CD4-positive, alpha-beta T cell treated with Interleukin-21 for 1 hour (primary cell): ENCODE results near the gene AURKAIP1.
"Not testable (repeated sequence)": the region's sequence is repeated elsewhere in the genome, so short reads cannot be mapped to it uniquely, and the experiment has no call there.

ENCODE experiments used
- DNase-seq: peaks from one replicate; pipeline ENCODE4 v3.0.0-alpha.2; 2020

The AURKAIP1 gene

GRCh38 chr1:1385339-1385738 is 10.3 kb upstream of the AURKAIP1 start:
- DNase-seq = not testable (repeated sequence)

GRCh38 chr1:1381294-1381693 is 6.3 kb upstream of the AURKAIP1 start:
- no peak for DNase-seq

DNA sequence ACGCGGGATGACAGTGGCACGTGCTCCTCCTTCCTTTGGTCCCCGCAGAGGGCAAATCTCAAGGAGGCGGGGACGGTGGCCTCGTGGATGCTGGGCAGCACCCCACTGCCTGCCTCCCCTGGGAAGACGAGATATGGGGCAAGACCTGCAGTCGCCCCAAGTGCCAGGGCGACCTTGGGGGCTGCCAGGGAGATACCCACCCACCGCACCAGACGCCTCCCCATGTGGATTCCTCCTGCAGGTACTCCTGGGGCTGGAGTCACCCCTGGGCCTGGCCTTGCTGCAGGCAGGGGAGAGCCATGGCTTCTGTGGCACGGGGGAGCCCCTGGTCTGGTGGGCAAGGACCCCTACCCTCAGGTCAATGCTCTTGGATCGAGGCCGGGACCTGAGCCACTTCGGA is 5.9 kb upstream of the AURKAIP1 start:
- DNase-seq = no peak

DNA sequence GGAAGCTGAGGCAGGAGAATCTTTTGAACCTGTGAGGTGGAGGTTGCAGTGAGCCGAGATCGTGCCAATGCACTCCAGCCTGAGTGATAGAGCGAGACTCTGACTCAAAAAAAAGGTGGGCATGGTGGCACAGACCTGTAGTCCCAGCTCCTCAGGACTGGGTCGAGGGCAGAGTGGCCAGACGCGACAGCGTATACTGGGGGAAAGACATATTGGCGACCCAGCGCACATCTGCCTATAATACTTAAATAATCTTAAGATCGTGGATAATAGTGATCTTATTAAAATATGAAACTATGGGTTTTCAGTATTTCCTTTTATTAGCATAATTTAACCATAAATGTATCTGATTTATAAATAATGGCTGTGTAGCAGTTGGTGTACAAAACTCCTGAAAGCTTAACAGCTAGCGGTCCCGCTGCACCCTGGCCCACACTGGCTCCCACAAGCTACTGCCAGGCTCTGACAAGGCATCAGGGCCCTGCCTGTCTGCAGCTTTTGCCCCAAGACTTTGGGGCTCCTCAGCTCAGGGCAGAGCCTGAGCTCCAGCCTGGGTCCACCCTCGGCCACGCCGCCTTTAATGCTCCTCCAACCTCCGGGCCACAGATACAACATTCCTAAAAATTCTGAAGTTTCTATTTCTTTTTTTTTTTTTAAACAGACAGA is 2.7 kb upstream of the AURKAIP1 start:
- DNase-seq = no peak

DNA sequence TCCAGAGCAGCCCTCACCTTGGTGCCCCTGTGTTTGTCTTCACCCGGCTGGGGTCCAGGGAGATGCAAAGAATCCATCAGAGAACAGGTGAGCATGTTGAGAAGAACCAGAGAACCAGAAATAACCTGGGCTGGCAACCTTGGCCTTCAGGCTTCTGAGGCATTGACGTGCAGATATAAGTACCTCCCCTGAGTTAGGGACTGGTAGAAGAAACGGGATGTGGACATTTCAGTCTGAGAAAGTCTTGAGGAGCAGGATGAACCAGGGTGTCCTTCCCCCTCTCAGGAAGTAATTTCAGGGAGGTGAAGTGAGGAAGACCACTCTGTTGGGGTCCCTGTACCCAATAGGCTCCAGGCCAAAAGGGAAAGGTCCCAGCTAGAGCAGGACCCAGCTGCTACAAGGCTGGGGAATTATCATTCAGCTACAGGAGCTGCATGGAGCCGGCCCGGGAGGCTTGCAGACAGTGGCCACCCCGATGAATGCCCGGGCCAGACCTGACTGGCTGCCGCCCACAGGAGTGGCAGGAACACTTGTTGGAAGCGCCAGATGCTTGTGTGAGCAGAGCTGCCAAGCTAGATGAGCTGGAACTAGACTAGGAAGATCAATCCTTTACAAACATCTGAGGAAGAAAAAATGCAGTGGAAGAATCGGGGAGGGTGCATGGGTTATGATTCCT is 1.7 kb upstream of the AURKAIP1 start:
- DNase-seq = no peak

- DNase-seq = no peak
Measured at GRCh38 chr1:1374589-1374928, 448 bp downstream of the AURKAIP1 start.

DNA sequence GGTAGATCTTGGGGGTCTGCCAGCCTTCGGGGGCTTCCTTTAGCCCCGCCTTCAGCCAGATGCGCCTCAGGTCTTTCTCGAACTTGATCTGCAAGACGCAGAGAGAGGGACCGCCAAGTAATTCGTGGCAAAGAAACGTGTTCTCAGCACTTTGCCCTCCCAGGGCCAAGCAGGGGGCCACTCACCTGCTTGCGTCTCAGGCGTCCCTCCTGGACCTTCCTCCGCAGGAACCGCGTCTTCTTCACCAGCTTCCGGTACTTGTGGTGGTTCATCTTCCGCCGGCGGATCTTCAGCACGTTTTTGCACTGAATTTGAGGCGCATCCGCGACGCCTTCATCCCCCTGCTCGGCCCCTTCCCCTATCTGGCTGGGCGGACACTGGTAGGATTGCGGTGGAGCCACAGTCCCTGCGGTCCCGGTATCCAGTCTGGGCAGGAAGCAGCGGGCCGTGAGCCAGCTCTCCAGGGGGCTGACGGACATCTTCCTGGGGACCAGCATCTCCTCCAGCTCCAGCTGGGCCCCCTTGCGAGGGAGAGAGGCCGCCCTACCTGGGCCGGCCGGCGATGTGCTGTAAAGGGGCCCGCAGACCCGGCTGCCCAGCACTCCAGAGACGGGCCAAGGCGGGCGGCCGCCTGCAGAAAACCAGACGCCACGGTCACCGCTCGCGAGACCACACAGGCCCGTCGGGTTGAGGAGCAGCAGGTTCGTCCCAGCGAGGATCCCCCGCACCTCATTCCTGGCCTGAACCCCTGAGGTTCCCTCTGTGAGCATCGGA is 1.0 kb downstream of the AURKAIP1 start:
- DNase-seq = no peak

- DNase-seq = no peak
Measured at GRCh38 chr1:1373051-1373814, 1.8 kb downstream of the AURKAIP1 start.

- peak; percentile 77 for DNase-seq
Measured at GRCh38 chr1:1371746-1372711, 3.0 kb downstream of the AURKAIP1 start.

- DNase-seq = peak; percentile 88
Measured at GRCh38 chr1:1371364-1371745, 3.7 kb downstream of the AURKAIP1 start.

GRCh38 chr1:1370771-1371300 is 4.2 kb downstream of the AURKAIP1 start:
- no peak for DNase-seq

DNA sequence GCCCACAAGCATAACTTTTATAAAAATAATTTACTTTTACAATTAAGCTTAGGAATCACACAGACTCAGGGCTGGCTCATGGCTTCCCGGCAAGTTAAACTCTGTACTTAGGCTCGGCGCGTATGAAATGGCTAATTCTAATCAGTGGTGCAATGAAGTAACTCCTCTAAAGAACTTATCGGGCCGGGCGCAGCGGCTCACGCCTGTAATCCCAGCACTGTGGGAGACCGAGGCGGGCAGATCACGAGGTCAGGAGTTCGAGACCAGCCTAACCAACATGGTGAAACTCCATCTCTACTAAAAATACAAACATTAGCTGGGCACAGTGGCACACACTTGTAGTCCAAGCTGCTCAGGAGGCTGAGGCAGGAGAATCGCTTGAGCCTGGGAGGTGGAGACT is 4.9 kb downstream of the AURKAIP1 start:
- DNase-seq = not testable (repeated sequence)

DNA sequence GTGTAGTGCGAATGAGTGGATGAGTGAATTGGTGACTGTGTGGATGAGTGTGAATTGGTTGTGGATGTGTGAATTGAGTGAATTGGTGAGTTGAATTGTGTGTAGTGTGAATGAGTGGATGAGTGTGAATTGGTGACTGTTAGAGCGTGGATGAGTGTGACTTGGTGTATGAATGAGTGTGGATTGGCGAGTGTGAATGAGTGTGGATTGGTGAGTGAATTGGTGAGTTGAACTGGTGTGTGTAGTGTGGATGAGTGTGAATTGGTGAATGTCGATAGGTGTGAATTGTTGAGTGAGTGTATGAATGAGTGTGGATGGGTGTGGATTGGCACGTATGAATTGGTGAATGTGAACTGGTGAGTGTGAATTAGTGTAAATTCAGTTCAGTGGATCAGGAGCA is 7.7 kb downstream of the AURKAIP1 start:
- no peak for DNase-seq

DNA sequence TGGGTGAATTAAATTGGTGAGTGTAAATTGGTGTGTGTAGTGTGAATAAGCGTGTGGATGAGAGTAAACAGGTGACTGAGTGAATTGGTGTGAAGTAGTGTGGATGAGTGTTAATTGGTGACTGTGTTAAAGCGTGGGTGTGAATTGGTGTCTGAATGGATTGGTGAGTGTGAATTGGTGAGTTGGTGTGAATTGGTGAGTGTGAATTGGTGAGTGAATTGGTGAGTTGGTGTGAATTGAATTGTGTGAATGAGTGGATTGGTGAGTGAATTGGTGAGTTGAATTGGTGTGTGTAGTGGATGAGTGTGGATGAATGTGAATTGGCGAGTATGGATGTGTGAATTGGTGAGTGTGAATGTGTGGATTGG is 8.3 kb downstream of the AURKAIP1 start:
- no peak for DNase-seq

- no peak for DNase-seq
Measured at GRCh38 chr1:1365875-1366698, 8.9 kb downstream of the AURKAIP1 start.

GRCh38 chr1:1364266-1364665 is 10.7 kb downstream of the AURKAIP1 start:
- no peak for DNase-seq

DNA sequence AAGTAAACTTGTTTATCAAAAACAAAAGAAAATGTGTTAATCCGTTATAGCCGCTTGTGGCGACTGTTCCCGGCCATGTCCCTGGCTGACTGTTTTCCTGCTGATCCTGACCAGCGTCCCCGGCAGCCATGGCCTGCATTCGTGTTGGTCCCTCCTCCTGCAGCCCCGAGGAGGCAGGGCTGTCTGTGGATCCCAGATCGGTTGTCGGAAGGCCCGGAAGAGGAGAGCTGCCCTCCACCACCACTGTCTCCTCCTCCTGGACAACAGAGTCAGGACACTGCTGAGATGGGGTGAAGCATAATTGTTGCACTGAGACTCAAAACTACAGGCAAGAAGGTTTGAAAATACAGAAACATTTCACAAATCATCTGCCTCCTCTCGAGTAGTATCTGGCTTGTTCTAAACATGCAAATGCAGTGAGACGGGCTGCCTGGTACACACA is 13.0 kb downstream of the AURKAIP1 start:
- DNase-seq = no peak

- DNase-seq = no peak
Measured at GRCh38 chr1:1361233-1361981, 13.6 kb downstream of the AURKAIP1 start.

GRCh38 chr1:1360506-1361169 is 14.4 kb downstream of the AURKAIP1 start:
- no peak for DNase-seq
